Left colon (tissue), 2 donors: ENCODE results near the gene ZNF326. TPM values are rescaled to one million over a fixed set of nuclear protein-coding genes. Genes with fewer than 3 reads are reported as not detected.

Experiments used
- ATAC-seq: fragments of 200-7000 bp; cut with Tn5 transposase; one replicate; pipeline ENCODE4 v1.9.1; 2020; ENCODE audit warnings: mild to moderate bottlenecking, moderate library complexity
- DNase-seq, 2 donors: peaks; one replicate each; pipeline ENCODE4 v3.0.0-alpha.2; 2020
- intact Hi-C, 2 donors: fragments of 100-400 bp; cut with DNase I in 1 of 2; cut with micrococcal nuclease in 1 of 2; formaldehyde crosslinking; loops; one replicate each; pipeline versions ENCODE4 v1.11.2 to v1.14.0; 2022; cut with DNase I, micrococcal nuclease
- long read RNA-seq: library from polyadenylated mRNA; unstranded; transcript quantifications from one replicate; pipeline ENCODE4 v2.0.0, GENCODE V29; 2021
- total RNA-seq, 2 donors: library from RNA; stranded (reverse); fragmentation: NEBNext Ultra II Directional; extraction: Animal tissue kit (Norgen Biotek cat#: 25700); gene quantifications; one replicate each; pipeline ENCODE4 v1.2.1, GENCODE V29; 2021
- donor health status: DM: no; HTN: no; CAD: no.
- donor health status: DM: yes; HTN: yes; CAD: no.

ZNF326 gene
- 10 to 100 TPM; 28.7 to 29.8 TPM for total RNA-seq
- long read RNA-seq, full-length matches to known transcripts, result 9 of 36 reads
- long read RNA-seq, partial matches to known transcripts, result 15 of 36 reads
- long read RNA-seq, other reads (novel, unspliced or antisense), result 12 of 36 reads

GRCh38 chr1:89994805-89995597 is at the start of gene ZNF326:
Gene ZNF326, plus strand, starts transcription at chr1:89995110. Its CDS starts 148 bp downstream, at chr1:89995258.
- intact Hi-C loops, result no loop called here
- ATAC-seq (peak; percentile 88), DNase-seq (peak; percentile 95 to 96)

DNA sequence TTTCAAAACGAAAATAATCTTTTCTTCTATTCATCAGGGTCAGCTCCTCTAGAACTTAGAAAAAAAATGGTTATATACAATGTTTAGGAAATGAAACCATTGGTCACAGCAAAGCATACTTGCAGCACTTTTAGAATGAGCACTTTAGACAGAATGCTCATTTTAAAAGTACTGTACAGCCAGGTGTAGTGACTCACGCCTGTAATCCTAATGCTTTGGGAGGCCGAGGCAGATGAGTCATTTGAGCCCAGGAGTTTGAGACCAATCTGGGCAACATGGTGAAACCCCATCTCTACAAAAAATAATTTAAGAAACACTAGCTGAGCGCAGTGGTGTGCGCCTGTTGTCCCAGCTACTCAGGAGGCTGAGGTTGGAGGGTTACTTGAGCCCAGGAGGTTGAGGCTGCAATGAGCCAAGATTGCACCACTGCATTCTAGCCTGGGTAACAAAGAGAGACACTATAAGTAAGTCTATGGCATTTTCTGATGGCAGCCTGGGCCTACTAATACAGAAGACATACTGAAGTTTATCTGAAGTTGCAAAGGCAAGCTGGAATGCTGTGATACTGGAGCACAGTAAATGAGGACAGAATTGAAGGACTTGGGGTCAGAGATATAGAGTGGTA is 48.9 kb upstream of the ZNF326 start:
- DNase-seq (no peak), ATAC-seq (no peak)
- intact Hi-C loops, result no loop called here

DNA sequence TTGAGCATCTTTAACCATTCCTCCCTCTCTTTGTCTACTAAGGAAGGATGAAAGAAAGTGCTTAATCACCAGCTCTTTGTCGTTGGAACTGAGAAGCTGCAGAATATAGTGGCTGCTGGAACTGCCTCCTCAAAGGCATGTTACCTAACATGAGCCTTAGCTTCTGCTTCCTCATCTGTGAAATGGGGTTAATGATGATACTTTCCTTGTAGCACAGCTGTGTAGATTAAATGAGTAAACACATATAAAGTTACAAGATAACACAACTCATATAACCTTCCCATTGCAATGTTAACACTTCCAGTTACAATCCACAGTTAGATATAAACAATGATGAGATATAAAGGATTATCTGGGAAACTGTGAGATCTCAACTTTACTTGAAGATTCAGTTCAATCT is 48.4 kb upstream of the ZNF326 start:
- ATAC-seq (peak; percentile 61), DNase-seq (no peak)
- intact Hi-C loops, result no loop called here

DNA sequence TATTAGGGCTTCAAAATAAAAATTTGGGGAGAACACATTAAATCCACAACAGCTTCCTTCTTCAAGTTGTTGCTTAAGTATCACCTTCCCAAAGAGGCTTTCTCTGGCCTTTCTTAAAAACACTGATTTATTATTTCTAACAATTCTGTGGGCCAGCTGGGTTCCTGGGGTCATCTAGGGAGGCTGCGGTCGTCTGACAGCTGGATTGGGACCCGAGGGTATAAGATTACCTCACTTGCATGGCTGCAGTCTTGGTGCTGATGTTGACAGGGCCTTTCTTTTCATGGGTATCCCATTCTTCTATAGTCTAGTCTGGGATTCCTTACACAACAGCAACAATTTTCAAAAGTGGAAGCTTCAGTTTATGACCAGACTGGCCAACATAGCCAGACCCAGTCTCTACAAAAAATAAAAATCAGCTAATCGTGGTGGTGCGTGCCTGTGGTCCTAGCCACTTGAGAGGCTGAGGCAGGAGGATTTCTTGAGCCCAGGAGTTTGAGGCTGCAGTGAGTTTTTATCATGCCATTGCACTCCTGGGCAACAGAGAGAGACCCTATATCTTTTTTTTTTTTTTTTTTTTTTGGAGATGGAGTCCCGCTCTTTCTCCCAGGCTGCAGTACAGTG is 46.1 kb upstream of the ZNF326 start:
- DNase-seq (no peak), ATAC-seq (no peak)
- intact Hi-C loops, result no loop called here

GRCh38 chr1:89949991-89950624 is 44.8 kb upstream of the ZNF326 start:
- ATAC-seq (peak; percentile 53), DNase-seq (no peak)
- intact Hi-C loops, result no loop called here

DNA sequence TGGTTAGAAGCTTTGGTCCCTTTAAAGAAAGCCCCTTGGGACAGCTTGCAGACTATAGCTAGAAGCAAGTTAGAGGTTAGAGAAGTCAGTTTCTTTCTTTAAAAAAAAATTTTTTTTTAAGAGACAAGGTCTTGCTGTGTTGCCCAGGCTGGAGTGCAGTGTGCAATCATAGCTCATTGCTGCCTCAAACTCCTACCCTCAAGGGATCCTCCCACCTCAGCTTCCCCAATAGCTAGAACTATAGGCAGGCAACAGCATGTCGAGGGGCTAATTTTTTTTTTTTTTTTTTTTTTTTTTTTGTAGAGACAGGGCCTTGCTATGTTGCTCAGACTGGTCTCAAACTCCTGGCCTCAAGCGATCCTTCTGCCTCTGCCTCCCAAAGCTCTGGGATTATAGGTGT is 44.2 kb upstream of the ZNF326 start:
- intact Hi-C loops, result no loop called here
- DNase-seq (no peak), ATAC-seq (no peak)

- DNase-seq (no peak), ATAC-seq (no peak)
- intact Hi-C loops, result no loop called here
These were observed 42.9 kb upstream of the ZNF326 start for GRCh38 chr1:89951766-89952604.

DNA sequence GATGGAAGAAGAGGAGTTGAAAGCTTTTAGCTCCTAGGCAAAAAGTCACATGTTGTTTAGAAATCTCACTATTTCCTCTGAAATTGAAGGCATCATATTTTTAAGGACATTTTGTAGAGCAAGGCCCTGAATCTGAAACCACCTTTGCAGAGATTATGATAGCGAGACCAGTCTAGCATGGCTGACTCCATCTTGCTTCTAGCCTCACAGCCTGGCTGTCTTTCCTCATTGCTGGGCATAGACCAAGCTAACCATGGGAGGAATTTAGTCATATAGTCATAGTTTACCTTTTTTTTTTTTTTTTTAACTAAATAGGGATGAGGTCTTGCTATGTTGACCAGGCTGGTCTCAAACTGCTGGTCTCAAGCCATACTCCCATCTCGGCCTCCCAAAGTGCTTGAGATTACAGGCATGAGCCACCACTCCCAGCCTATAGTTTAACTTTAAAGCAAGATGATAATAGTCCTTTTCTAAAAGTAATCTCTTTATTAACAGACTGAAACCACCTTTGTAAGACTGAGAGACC is 42.2 kb upstream of the ZNF326 start:
- DNase-seq (no peak), ATAC-seq (no peak)
- intact Hi-C loops, result no loop called here

- intact Hi-C loops, result no loop called here
- DNase-seq (peak; percentile 66 to 78), ATAC-seq (peak; percentile 94)
These were observed 41.7 kb upstream of the ZNF326 start for GRCh38 chr1:89953131-89953626.

DNA sequence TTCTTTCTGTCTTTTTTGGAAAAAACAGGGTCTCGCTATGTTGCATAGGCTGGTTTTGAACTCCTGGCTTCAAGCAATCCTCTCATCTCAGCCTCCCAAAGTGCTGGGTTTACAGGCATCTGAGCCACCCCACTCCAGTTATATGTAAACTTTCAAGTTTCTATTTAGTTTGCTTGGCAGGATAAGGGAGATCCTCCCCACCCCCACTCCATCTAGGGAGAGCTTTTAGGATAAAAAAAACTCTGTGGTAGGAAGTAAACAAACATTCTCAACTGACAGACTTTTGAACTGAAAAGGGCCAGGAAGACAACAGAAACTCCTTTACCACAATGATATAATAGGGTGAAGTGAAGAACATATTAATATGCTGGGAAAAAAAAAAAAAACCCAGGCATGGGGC is 41.0 kb upstream of the ZNF326 start:
- DNase-seq, result no peak
- no peak for ATAC-seq
- intact Hi-C loops, result no loop called here

DNA sequence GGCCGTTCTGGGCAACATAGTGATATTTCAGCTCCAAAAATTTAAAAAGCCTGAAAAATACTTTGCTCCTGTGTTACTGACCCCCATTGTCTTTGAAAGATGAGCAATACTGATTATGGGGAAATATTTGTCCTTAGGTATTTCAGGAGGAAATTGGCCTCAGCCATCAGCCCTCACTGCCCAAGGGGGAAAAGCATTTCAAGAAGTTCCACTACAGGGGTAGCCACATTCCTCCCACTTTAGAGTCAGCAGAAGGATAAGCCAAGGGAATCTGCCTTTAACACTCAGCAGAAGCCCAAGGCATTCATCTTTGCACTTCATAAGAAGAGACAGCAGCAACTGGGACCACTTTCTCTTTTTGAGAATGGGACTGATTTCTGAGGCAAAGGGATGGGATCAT is 40.5 kb upstream of the ZNF326 start:
- ATAC-seq, result no peak
- intact Hi-C loops, result no loop called here
- DNase-seq, result no peak

DNA sequence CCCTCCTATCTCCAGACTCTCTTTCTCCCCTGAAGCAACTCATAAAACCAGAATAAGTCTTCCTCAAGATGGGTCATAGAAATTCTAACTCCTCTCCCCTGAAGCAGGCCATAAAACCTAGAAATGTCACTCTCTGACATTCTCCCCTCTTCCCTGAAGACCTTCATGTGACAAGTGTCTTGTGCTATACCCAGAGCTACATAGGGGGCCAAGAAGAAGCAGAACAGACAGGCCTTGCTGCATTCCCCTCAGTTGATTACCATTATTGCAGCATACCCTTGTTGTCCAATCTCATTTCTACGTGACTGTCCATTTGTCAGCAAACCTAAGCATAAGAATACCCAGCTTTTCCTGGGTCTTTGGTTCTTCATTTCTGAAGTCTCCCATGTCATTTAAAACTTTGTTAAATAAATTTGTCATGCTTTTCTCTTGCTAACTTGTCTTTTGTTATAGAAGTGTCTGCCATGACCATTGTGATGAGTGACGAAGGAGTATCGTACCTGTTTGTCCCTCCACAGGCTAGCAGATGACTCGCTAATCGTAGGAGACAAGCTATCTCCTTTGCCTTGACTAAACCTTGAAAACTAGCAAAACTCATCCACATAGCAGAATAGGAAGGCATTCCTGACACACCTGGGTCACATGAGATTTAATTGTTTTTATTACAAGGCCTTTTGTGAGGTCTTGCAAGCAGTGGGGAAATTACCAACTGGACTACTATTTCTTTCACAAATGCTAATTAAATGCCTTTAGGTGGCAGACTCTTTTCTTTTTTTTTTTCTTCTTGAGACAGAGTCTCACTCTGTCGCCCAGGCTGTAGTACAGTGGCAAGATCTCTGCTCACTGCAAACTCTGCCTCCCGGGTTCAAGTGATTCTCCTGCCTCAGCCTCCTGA is 39.4 kb upstream of the ZNF326 start:
- ATAC-seq, result no peak
- DNase-seq, result no peak
- intact Hi-C loops, result no loop called here

DNA sequence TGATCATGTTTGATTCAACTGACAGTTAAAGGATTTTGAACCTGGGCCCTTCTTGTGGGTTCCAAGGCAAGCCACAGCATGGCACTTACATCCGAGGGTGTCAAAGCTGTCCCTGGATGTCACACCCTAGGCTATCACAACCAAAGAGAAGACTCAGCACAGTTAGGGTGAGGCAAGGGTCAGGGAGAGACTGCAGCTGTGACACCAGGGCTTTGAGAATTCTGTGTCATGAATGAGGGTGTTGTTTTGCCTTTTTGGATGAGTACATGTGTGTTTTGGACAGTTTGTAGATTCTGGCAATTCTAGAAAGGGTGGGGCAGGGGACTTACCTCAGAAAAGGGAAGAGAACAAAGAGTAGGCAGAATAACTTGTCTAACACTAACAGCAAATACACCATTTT is 37.8 kb upstream of the ZNF326 start:
- DNase-seq (no peak), ATAC-seq (peak; percentile 38)
- intact Hi-C loops, result no loop called here

GRCh38 chr1:89958851-89959654 is 35.9 kb upstream of the ZNF326 start:
- ATAC-seq, result no peak
- intact Hi-C loops, result no loop called here
- no peak for DNase-seq

GRCh38 chr1:89959719-89960118 is 35.2 kb upstream of the ZNF326 start:
- ATAC-seq (no peak), DNase-seq (no peak)
- intact Hi-C loops, result no loop called here

- no peak for DNase-seq
- no peak for ATAC-seq
- intact Hi-C loops, result no loop called here
These were observed 32.7 kb upstream of the ZNF326 start for GRCh38 chr1:89962024-89962741.
